Naive thymus-derived CD4-positive, alpha-beta T cell (primary cell): ENCODE data around the gene MXD4. TPM values are rescaled to one million over a fixed set of nuclear protein-coding genes. Genes with fewer than 3 reads are reported as not detected.
A peak's percentile ranks its signal among the peaks of the same experiment; 100 is the strongest.

Experiments used
- ATAC-seq: fragments of 150-1000 bp; cut with Tn5 transposase; 2 replicates; pipeline ENCODE4 v1.10.0; 2021; ENCODE audit warnings: mild to moderate bottlenecking, moderate library complexity
- CTCF ChIA-PET: fragments of 350-600 bp; sonication (Branson Sonifier 250); formaldehyde crosslinking; loops from one replicate; lab custom pipeline; 2021; ENCODE audit warnings: antibody characterized with exemption; lab: Charles Lee
- POLR2A ChIA-PET: fragments of 350-600 bp; sonication (Branson Sonifier 250); formaldehyde crosslinking; loops from one replicate; lab custom pipeline; 2021; ENCODE audit warnings: antibody characterized with exemption, inconsistent platforms; lab: Charles Lee
- DNase-seq, 9 donors: peaks; one replicate each; pipeline versions ENCODE4 v3.0.0 to v3.0.0-alpha.2; 2020 to 2022; ENCODE audit warnings: mixed read lengths in 1 of 9
- H3K27ac ChIP-seq: one replicate; pipeline ENCODE4 v1.7.0; 2013; ENCODE audit warnings: mild to moderate bottlenecking, low read depth, low read length, moderate library complexity
- H3K27me3 ChIP-seq, 2 donors: one replicate each; pipeline ENCODE4 v1.7.0; 2013; ENCODE audit warnings: low read length in 2 of 2, mild to moderate bottlenecking in 2 of 2, moderate library complexity in 2 of 2; ENCODE audit not compliant: control insufficient read depth in 2 of 2, insufficient read depth in 2 of 2
- H3K36me3 ChIP-seq, 3 experiments: 1 replicate in 2 of 3; 2 replicates in 1 of 3; pipeline ENCODE4 v1.7.0; 2013; ENCODE audit warnings: low read length in 3 of 3, mild to moderate bottlenecking in 3 of 3, moderate library complexity in 1 of 3; ENCODE audit not compliant: insufficient read depth in 3 of 3, control insufficient read depth in 2 of 3
- H3K4me1 ChIP-seq, 2 donors: one replicate each; pipeline ENCODE4 v1.7.0; 2013; ENCODE audit warnings: low read length in 2 of 2, mild to moderate bottlenecking in 2 of 2, moderate library complexity in 1 of 2; ENCODE audit not compliant: control insufficient read depth in 2 of 2, insufficient read depth in 2 of 2
- H3K4me3 ChIP-seq: 2 replicates; pipeline ENCODE4 v1.7.0; 2013; ENCODE audit warnings: mild to moderate bottlenecking, low read length
- H3K9me3 ChIP-seq, 3 experiments: 1 replicate in 2 of 3; 2 replicates in 1 of 3; pipeline ENCODE4 v1.7.0; 2013; ENCODE audit warnings: low read length in 3 of 3; ENCODE audit not compliant: control insufficient read depth in 2 of 3
- H3K27ac Mint-ChIP-seq, 9 donors: one replicate each; pipeline ENCODE4 v1.8.0; 2020 to 2022; ENCODE audit warnings: mixed read lengths in 9 of 9, mild to moderate bottlenecking in 8 of 9, moderate library complexity in 5 of 9, inconsistent platforms in 2 of 9
- H3K27me3 Mint-ChIP-seq, 5 donors: one replicate each; pipeline ENCODE4 v1.8.0; 2021 to 2022; ENCODE audit warnings: mixed read lengths in 5 of 5, mild to moderate bottlenecking in 1 of 5
- H3K36me3 Mint-ChIP-seq, 5 donors: one replicate each; pipeline ENCODE4 v1.8.0; 2020 to 2022; ENCODE audit warnings: mixed read lengths in 5 of 5, mild to moderate bottlenecking in 3 of 5, inconsistent platforms in 1 of 5
- H3K4me1 Mint-ChIP-seq, 7 donors: one replicate each; pipeline ENCODE4 v1.8.0; 2020 to 2022; ENCODE audit warnings: mixed read lengths in 7 of 7, mild to moderate bottlenecking in 3 of 7, inconsistent platforms in 1 of 7
- H3K4me3 Mint-ChIP-seq, 10 donors: one replicate each; pipeline ENCODE4 v1.8.0; 2020 to 2022; ENCODE audit warnings: mild to moderate bottlenecking in 10 of 10, mixed read lengths in 10 of 10, moderate library complexity in 6 of 10, inconsistent platforms in 2 of 10
- H3K9me3 Mint-ChIP-seq, 11 donors: one replicate each; pipeline ENCODE4 v1.8.0; 2020 to 2022; ENCODE audit warnings: mixed read lengths in 11 of 11, mild to moderate bottlenecking in 4 of 11, inconsistent platforms in 1 of 11, moderate library complexity in 1 of 11
- intact Hi-C, 2 donors: fragments of 100-400 bp; cut with micrococcal nuclease; formaldehyde crosslinking; loops; one replicate each; pipeline ENCODE4 v1.15.1; 2023
- polyA plus RNA-seq, 2 donors: library from polyadenylated mRNA; unstranded; fragments of 300-500 nt; fragmentation: Illumina TruSeq; gene quantifications; one replicate each; pipeline ENCODE4 v1.2.3, GENCODE V29; 2021
- total RNA-seq, 6 experiments: library from RNA in 5 of 6; stranded (reverse) in 5 of 6; gene quantifications; 1 replicate in 5 of 6; 2 replicates in 1 of 6; pipeline ENCODE4 v1.2.3 and lab custom pipeline; 2021 to 2026

MXD4 gene
- total and polyA plus RNA-seq, 7 experiments from 2014 or later = 18.9 to 106 (median 46.0) TPM

DNA sequence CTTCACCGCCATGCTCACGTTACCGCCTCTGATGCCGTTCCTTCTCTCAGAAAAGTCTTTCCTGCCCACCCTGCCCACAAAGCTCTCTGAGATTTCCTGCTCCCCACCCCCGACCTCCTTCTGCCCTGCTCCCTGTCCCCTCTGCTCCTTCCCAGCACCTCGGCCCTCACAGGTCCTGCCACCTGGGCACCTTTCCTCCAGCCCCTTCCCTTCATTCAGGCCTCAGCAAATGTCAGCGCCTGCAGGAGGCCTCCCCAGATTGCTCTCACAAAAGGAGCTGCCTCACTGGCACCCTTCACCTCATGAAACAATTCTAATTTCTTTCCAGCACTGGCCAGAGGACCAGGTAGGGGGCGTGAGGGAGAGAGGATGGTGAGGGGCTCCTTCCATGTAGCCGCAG is 33.6 kb upstream of the MXD4 start:
- DNase-seq = peak in 1 of 9 donors; percentile 12
- Histone ChIP-seq H3K27ac (peak overlapping the region; percentile 2), H3K4me1 (peaks cover 14 to 40% of the 10 kb centered on the region in 2 donors), H3K36me3 (no peaks in the 10 kb centered on the region), H3K27me3 (no peaks in the 10 kb centered on the region), H3K9me3 (no peaks in the 10 kb centered on the region), H3K4me3 (no peak overlapping the region)
- H3K36me3 Mint-ChIP-seq = peaks cover 0 to 7% (median 4%) of the 10 kb centered on the region in 5 donors
- peaks cover 19 to 73% (median 50%) of the 10 kb centered on the region in 7 donors for H3K4me1 Mint-ChIP-seq
- POLR2A ChIA-PET = interaction anchor here (0.7 to 1.0 kb wide), 2 partner anchors 14 to 33 kb away, joined by 3 to 4 read pairs; no protein-coding TSS in a partner anchor
- CTCF ChIA-PET = interaction anchor here (0.6 kb wide), 1 partner anchor 240 kb away, joined by 3 read pairs; no protein-coding TSS in a partner anchor
- peak overlapping the region in 8 of 9 donors; percentile 72 to 95 (median 88) for H3K27ac Mint-ChIP-seq
- peaks cover 0 to 8% (median 0%) of the 10 kb centered on the region in 5 donors for H3K27me3 Mint-ChIP-seq
- peaks cover 0 to 16% (median 2%) of the 10 kb centered on the region in 11 donors for H3K9me3 Mint-ChIP-seq
- H3K4me3 Mint-ChIP-seq = peak overlapping the region in 8 of 10 donors; percentile 20 to 76 (median 48)
- intact Hi-C loops = no loop called here
- ATAC-seq = no peak

GRCh38 chr4:2292646-2293108 is 30.8 kb upstream of the MXD4 start:
- H3K4me1 ChIP-seq = peaks cover 25 to 57% of the 10 kb centered on the region in 2 donors
- H3K36me3 Mint-ChIP-seq = peaks cover 0 to 4% (median 0%) of the 10 kb centered on the region in 5 donors
- peaks cover 0 to 16% (median 2%) of the 10 kb centered on the region in 11 donors for H3K9me3 Mint-ChIP-seq
- H3K27ac Mint-ChIP-seq = peak overlapping the region in 8 of 9 donors; percentile 64 to 99 (median 90)
- H3K4me1 Mint-ChIP-seq = peaks cover 15 to 74% (median 46%) of the 10 kb centered on the region in 7 donors
- intact Hi-C loops = no loop called here
- CTCF ChIA-PET = no interaction called here
- H3K4me3 ChIP-seq = no peak overlapping the region
- H3K27me3 Mint-ChIP-seq = peaks cover 0 to 5% (median 0%) of the 10 kb centered on the region in 5 donors
- H3K4me3 Mint-ChIP-seq = peak overlapping the region in 4 of 10 donors; percentile 12 to 57 (median 23)
- ATAC-seq = no peak
- H3K36me3 ChIP-seq = no peaks in the 10 kb centered on the region
- DNase-seq = no peak
- no peak overlapping the region for H3K27ac ChIP-seq
- POLR2A ChIA-PET = no interaction called here
- H3K27me3 ChIP-seq = no peaks in the 10 kb centered on the region
- H3K9me3 ChIP-seq = no peaks in the 10 kb centered on the region

GRCh38 chr4:2291705-2292645 is 30.1 kb upstream of the MXD4 start:
- peaks cover 0 to 16% (median 2%) of the 10 kb centered on the region in 11 donors for H3K9me3 Mint-ChIP-seq

GRCh38 chr4:2290974-2291704 is 29.2 kb upstream of the MXD4 start:
- intact Hi-C loops = loop anchor here (1.0 to 2.0 kb wide), 4 partner anchors 9 to 48 kb away; partner anchors contain the start of genes MXD4 (in 2 of the 2), HAUS3 (in 1 of the 2) and POLN (in 1 of the 2)
- H3K27me3 Mint-ChIP-seq = peaks cover 0 to 5% (median 0%) of the 10 kb centered on the region in 5 donors
- Histone ChIP-seq H3K27me3 (no peaks in the 10 kb centered on the region), H3K27ac (peak overlapping the region; percentile 81), H3K4me3 (peak overlapping the region; percentile 8), H3K9me3 (no peaks in the 10 kb centered on the region), H3K4me1 (peaks cover 25 to 42% of the 10 kb centered on the region in 2 donors), H3K36me3 (no peaks in the 10 kb centered on the region)
- H3K4me1 Mint-ChIP-seq = peaks cover 14 to 72% (median 43%) of the 10 kb centered on the region in 7 donors
- POLR2A ChIA-PET = interaction anchor here (0.8 to 2.2 kb wide), 8 partner anchors 9 to 178 kb away, joined by 3 to 22 read pairs (median 4); partner anchors contain the start of genes HAUS3, MXD4, POLN and RNF4
- peaks cover 0 to 4% (median 0%) of the 10 kb centered on the region in 5 donors for H3K36me3 Mint-ChIP-seq
- CTCF ChIA-PET = interaction anchor here (0.6 to 1.3 kb wide), 5 partner anchors 9 to 128 kb away, joined by 4 to 6 read pairs (median 5); partner anchors contain the start of genes CFAP99 and ZFYVE28
- DNase-seq (peak; percentile 39 to 89 (median 84)), ATAC-seq (peak; percentile 94)
- H3K4me3 Mint-ChIP-seq = peak overlapping the region; percentile 77 to 91 (median 86)
- H3K9me3 Mint-ChIP-seq = peaks cover 0 to 16% (median 2%) of the 10 kb centered on the region in 11 donors
- H3K27ac Mint-ChIP-seq = peak overlapping the region; percentile 84 to 99 (median 99)

More at GRCh38 chr4:2291705-2292645, 30.1 kb upstream of the MXD4 start:
- ATAC-seq (no peak), DNase-seq (no peak)
- no peaks in the 10 kb centered on the region for H3K27me3 ChIP-seq
- H3K36me3 Mint-ChIP-seq = peaks cover 0 to 4% (median 0%) of the 10 kb centered on the region in 5 donors
- H3K36me3 ChIP-seq = no peaks in the 10 kb centered on the region
- peaks cover 14 to 72% (median 47%) of the 10 kb centered on the region in 7 donors for H3K4me1 Mint-ChIP-seq
- H3K27ac ChIP-seq = peak overlapping the region; percentile 81
- POLR2A ChIA-PET = interaction anchor here (1.2 to 2.2 kb wide), 2 partner anchors 10 to 177 kb away, joined by 3 to 18 read pairs; partner anchors contain the start of gene RNF4
- peak overlapping the region in 8 of 9 donors; percentile 97 to 99 (median 99) for H3K27ac Mint-ChIP-seq
- H3K9me3 ChIP-seq = no peaks in the 10 kb centered on the region
- H3K27me3 Mint-ChIP-seq = peaks cover 0 to 5% (median 0%) of the 10 kb centered on the region in 5 donors
- peak overlapping the region in 6 of 10 donors; percentile 16 to 91 (median 79) for H3K4me3 Mint-ChIP-seq
- peaks cover 25 to 50% of the 10 kb centered on the region in 2 donors for H3K4me1 ChIP-seq
- intact Hi-C loops = loop anchor here (1.0 to 2.0 kb wide), 4 partner anchors 10 to 49 kb away; partner anchors contain the start of genes MXD4 (in 2 of the 2), HAUS3 (in 1 of the 2) and POLN (in 1 of the 2)
- no peak overlapping the region for H3K4me3 ChIP-seq
- CTCF ChIA-PET = interaction anchor here (0.7 kb wide), 1 partner anchor 10 kb away, joined by 4 read pairs; no protein-coding TSS in a partner anchor

GRCh38 chr4:2290488-2290887 is 28.6 kb upstream of the MXD4 start:
- no peak overlapping the region for H3K4me3 ChIP-seq
- CTCF ChIA-PET = interaction anchor here (1.3 kb wide), 3 partner anchors 9 to 128 kb away, joined by 5 to 6 read pairs (median 5); partner anchors contain the start of genes CFAP99 and ZFYVE28
- H3K9me3 Mint-ChIP-seq = peaks cover 0 to 16% (median 2%) of the 10 kb centered on the region in 11 donors
- H3K4me1 Mint-ChIP-seq = peaks cover 11 to 70% (median 38%) of the 10 kb centered on the region in 7 donors
- H3K9me3 ChIP-seq = no peaks in the 10 kb centered on the region
- peak overlapping the region; percentile 81 for H3K27ac ChIP-seq
- DNase-seq (no peak), ATAC-seq (no peak)
- no peaks in the 10 kb centered on the region for H3K27me3 ChIP-seq
- peaks cover 0 to 5% (median 0%) of the 10 kb centered on the region in 5 donors for H3K27me3 Mint-ChIP-seq
- H3K4me3 Mint-ChIP-seq = peak overlapping the region; percentile 77 to 91 (median 86)
- H3K36me3 Mint-ChIP-seq = peaks cover 0 to 4% (median 0%) of the 10 kb centered on the region in 5 donors
- peaks cover 25 to 37% of the 10 kb centered on the region in 2 donors for H3K4me1 ChIP-seq
- POLR2A ChIA-PET = interaction anchor here (0.6 to 2.2 kb wide), 9 partner anchors 8 to 245 kb away, joined by 3 to 22 read pairs (median 4); partner anchors contain the start of genes HAUS3, MXD4, POLN and RNF4
- intact Hi-C loops = loop anchor here (2.0 kb wide), 2 partner anchors 28 to 48 kb away; partner anchors contain the start of genes HAUS3 (in 1 of the 2), MXD4 (in 1 of the 2) and POLN (in 1 of the 2)
- H3K27ac Mint-ChIP-seq = peak overlapping the region; percentile 84 to 99 (median 99)
- H3K36me3 ChIP-seq = no peaks in the 10 kb centered on the region
